MCF 10A (cell line): Measurements from ENCODE around the gene ENG. TPM values are rescaled to one million over a fixed set of nuclear protein-coding genes. Genes with fewer than 3 reads are reported as not detected.
A peak's percentile ranks its signal among the peaks of the same experiment; 100 is the strongest.
"Not testable (repeated sequence)": the region's sequence is repeated elsewhere in the genome, so short reads cannot be mapped to it uniquely, and the experiment has no call there.

Source experiments
- BruUV-seq: library from RNA; stranded (reverse); fragments of 400-500 nt; replicated peaks from 2 replicates; lab custom pipeline; 2021; lab: Mats Ljungman, UMichigan
- CTCF ChIA-PET: fragments of 300-600 bp; sonication (Branson Sonifier 250); formaldehyde crosslinking; extraction: SDS; loops from one replicate; lab custom pipeline; 2021; ENCODE audit warnings: antibody characterized with exemption, inconsistent platforms; lab: Yijun Ruan, JAX
- POLR2A ChIA-PET: fragments of 300-600, 350-650 bp; sonication (Branson Sonifier 250); formaldehyde crosslinking; extraction: SDS; loops from one replicate; lab custom pipeline; 2020; ENCODE audit warnings: antibody characterized with exemption, inconsistent platforms; lab: Yijun Ruan, JAX
- DNase-seq: peaks from one replicate; pipeline ENCODE4 v3.0.0-alpha.2; 2018; ENCODE audit not compliant: unreplicated experiment
- H3K27ac Mint-ChIP-seq: one replicate; pipeline ENCODE4 v1.8.0; 2022; ENCODE audit warnings: mild to moderate bottlenecking, low read depth, mixed read lengths; ENCODE audit not compliant: unreplicated experiment
- H3K27me3 Mint-ChIP-seq: one replicate; pipeline ENCODE4 v1.8.0; 2022; ENCODE audit warnings: mixed read lengths; ENCODE audit not compliant: insufficient read depth, unreplicated experiment
- H3K36me3 Mint-ChIP-seq: one replicate; pipeline ENCODE4 v1.8.0; 2022; ENCODE audit warnings: mild to moderate bottlenecking, moderate library complexity, mixed read lengths; ENCODE audit not compliant: insufficient read depth, unreplicated experiment
- H3K4me1 Mint-ChIP-seq: one replicate; pipeline ENCODE4 v1.8.0; 2022; ENCODE audit warnings: mixed read lengths; ENCODE audit not compliant: insufficient read depth, unreplicated experiment
- H3K4me3 Mint-ChIP-seq: one replicate; pipeline ENCODE4 v1.8.0; 2022; ENCODE audit warnings: mild to moderate bottlenecking, moderate library complexity, mixed read lengths; ENCODE audit not compliant: unreplicated experiment
- H3K9me3 Mint-ChIP-seq: one replicate; pipeline ENCODE4 v1.8.0; 2022; ENCODE audit warnings: mixed read lengths; ENCODE audit not compliant: unreplicated experiment
- CTCF ChIP-seq: fragments of 200-600 bp; IDR thresholded peaks from one replicate; pipeline ENCODE4 v1.8.0; 2022; ENCODE audit warnings: antibody characterized with exemption, mild to moderate bottlenecking; ENCODE audit not compliant: unreplicated experiment
- intact Hi-C: fragments of 100-400 bp; cut with micrococcal nuclease; formaldehyde crosslinking; loops from 2 replicates; pipeline ENCODE4 v1.14.1; 2022
- total RNA-seq: library from RNA; stranded (reverse); gene quantifications from 2 replicates; pipeline ENCODE4 v1.2.3, GENCODE V29; 2022

Gene ENG
- total RNA-seq, 1 experiment from 2014 or later: 22.1 TPM

GRCh38 chr9:127781806-127782205 is 72.7 kb downstream of the ENG start:
- peaks cover 4% of the 10 kb centered on the region for H3K36me3 Mint-ChIP-seq
- no peaks in the 10 kb centered on the region for H3K9me3 Mint-ChIP-seq
- intact Hi-C loops: no loop called here
- H3K27ac Mint-ChIP-seq: no peak overlapping the region
- ChIA-PET POLR2A (interaction anchor here (0.6 to 2.7 kb wide), 3 partner anchors 11 to 210 kb away, joined by 3 to 10 read pairs (median 7); no protein-coding TSS in a partner anchor), CTCF (interaction anchor here (1.7 to 4.0 kb wide), 2 partner anchors 46 to 192 kb away, joined by 5 to 16 read pairs; partner anchors contain the start of gene TOR2A)
- H3K4me1 Mint-ChIP-seq: peaks cover under 1% of the 10 kb centered on the region
- no peak for TF ChIP-seq CTCF
- no peak for DNase-seq
- no TSS peak for BruUV-seq
- no peaks in the 10 kb centered on the region for H3K27me3 Mint-ChIP-seq
- H3K4me3 Mint-ChIP-seq: no peak overlapping the region

GRCh38 chr9:127780909-127781308 is 73.5 kb downstream of the ENG start:
- H3K4me1 Mint-ChIP-seq, H3K27me3 Mint-ChIP-seq, H3K36me3 Mint-ChIP-seq, intact Hi-C loops, H3K27ac Mint-ChIP-seq, DNase-seq, BruUV-seq, H3K4me3 Mint-ChIP-seq, H3K9me3 Mint-ChIP-seq: not testable (repeated sequence)
- POLR2A ChIA-PET: interaction anchor here (1.3 kb wide), 1 partner anchor 41 kb away, joined by 5 read pairs; no protein-coding TSS in a partner anchor
- CTCF ChIA-PET: interaction anchor here (0.6 to 4.0 kb wide), 4 partner anchors 46 to 191 kb away, joined by 3 to 16 read pairs (median 3); partner anchors contain the start of gene TOR2A

GRCh38 chr9:127780126-127780885 is 74.2 kb downstream of the ENG start:
- Mint-ChIP-seq H3K27me3 (no peaks in the 10 kb centered on the region), H3K4me1 (no peaks in the 10 kb centered on the region), H3K36me3 (no peaks in the 10 kb centered on the region), H3K27ac (no peak overlapping the region), H3K9me3 (no peaks in the 10 kb centered on the region), H3K4me3 (no peak overlapping the region)
- no TSS peak for BruUV-seq
- DNase-seq: no peak
- no peak for TF ChIP-seq CTCF
- intact Hi-C loops: no loop called here
- POLR2A ChIA-PET: interaction anchor here (1.3 kb wide), 1 partner anchor 40 kb away, joined by 5 read pairs; no protein-coding TSS in a partner anchor
- CTCF ChIA-PET: interaction anchor here (0.6 to 4.0 kb wide), 4 partner anchors 45 to 190 kb away, joined by 3 to 16 read pairs (median 3); partner anchors contain the start of gene TOR2A

- DNase-seq: peak; percentile 38
- no TSS peak for BruUV-seq
- intact Hi-C loops: no loop called here
- H3K27ac Mint-ChIP-seq: peak overlapping the region; percentile 31
- H3K36me3 Mint-ChIP-seq: no peaks in the 10 kb centered on the region
- ChIA-PET CTCF (interaction anchor here (4.0 kb wide), 1 partner anchor 44 kb away, joined by 16 read pairs; the partner anchor contains the start of gene TOR2A), POLR2A (interaction anchor here (0.8 kb wide), 1 partner anchor 39 kb away, joined by 3 read pairs; no protein-coding TSS in a partner anchor)
- H3K9me3 Mint-ChIP-seq: no peaks in the 10 kb centered on the region
- H3K4me3 Mint-ChIP-seq: no peak overlapping the region
- H3K4me1 Mint-ChIP-seq: no peaks in the 10 kb centered on the region
- TF ChIP-seq CTCF: no peak
- H3K27me3 Mint-ChIP-seq: no peaks in the 10 kb centered on the region
Observed at GRCh38 chr9:127779136-127779981, 75.1 kb downstream of the ENG start.
